HUES48 (cell line): Measurements from ENCODE around the gene AKT2.
"Not testable (repeated sequence)": the region's sequence is repeated elsewhere in the genome, so short reads cannot be mapped to it uniquely, and the experiment has no call there.

Experiments used
- H3K27ac ChIP-seq: one replicate; pipeline ENCODE4 v1.7.0; 2013; ENCODE audit warnings: low read depth, low read length, inconsistent platforms
- H3K27me3 ChIP-seq: 2 replicates; pipeline ENCODE4 v1.6.1; 2013; ENCODE audit warnings: mild to moderate bottlenecking, low read length; ENCODE audit not compliant: control insufficient read depth, insufficient read depth
- H3K36me3 ChIP-seq: 2 replicates; pipeline ENCODE4 v1.6.1; 2013; ENCODE audit warnings: low read length; ENCODE audit not compliant: control insufficient read depth, insufficient read depth
- H3K4me1 ChIP-seq: 2 replicates; pipeline ENCODE4 v1.6.1; 2013; ENCODE audit warnings: mild to moderate bottlenecking, low read length; ENCODE audit not compliant: control insufficient read depth, insufficient read depth
- H3K4me3 ChIP-seq: 2 replicates; pipeline ENCODE4 v1.5.1; 2013; ENCODE audit warnings: mild to moderate bottlenecking, low read depth, low read length
- H3K9ac ChIP-seq: 2 replicates; pipeline ENCODE4 v1.6.1; 2013; ENCODE audit warnings: mild to moderate bottlenecking, low read depth, low read length, moderate library complexity
- H3K9me3 ChIP-seq: 2 replicates; pipeline ENCODE4 v1.6.1; 2013; ENCODE audit warnings: low read length; ENCODE audit not compliant: control insufficient read depth, insufficient read depth

The AKT2 gene

GRCh38 chr19:40221858-40222619 is 63.1 kb downstream of the AKT2 start:
- no peak overlapping the region for H3K4me3 ChIP-seq
- peaks cover 22% of the 10 kb centered on the region for H3K27me3 ChIP-seq
- no peaks in the 10 kb centered on the region for H3K4me1 ChIP-seq
- no peaks in the 10 kb centered on the region for H3K9me3 ChIP-seq
- no peaks in the 10 kb centered on the region for H3K36me3 ChIP-seq
- no peak overlapping the region for H3K27ac ChIP-seq
- no peak overlapping the region for H3K9ac ChIP-seq

- peaks cover 5% of the 10 kb centered on the region; the same call in 1 of the 2 replicates for H3K4me1 ChIP-seq
- H3K27me3 ChIP-seq: peaks cover 22% of the 10 kb centered on the region
- H3K27ac ChIP-seq: no peak overlapping the region
- no peaks in the 10 kb centered on the region for H3K9me3 ChIP-seq
- no peak overlapping the region for H3K9ac ChIP-seq
- H3K36me3 ChIP-seq: no peaks in the 10 kb centered on the region
- no peak overlapping the region for H3K4me3 ChIP-seq
These were observed 64.5 kb downstream of the AKT2 start for GRCh38 chr19:40220674-40221073.

- peaks cover 5% of the 10 kb centered on the region; the same call in 1 of the 2 replicates for H3K4me1 ChIP-seq
- H3K27ac ChIP-seq: no peak overlapping the region
- no peaks in the 10 kb centered on the region for H3K36me3 ChIP-seq
- no peak overlapping the region for H3K4me3 ChIP-seq
- H3K27me3 ChIP-seq: peaks cover 18% of the 10 kb centered on the region
- no peak overlapping the region for H3K9ac ChIP-seq
- H3K9me3 ChIP-seq: no peaks in the 10 kb centered on the region
These were observed 65.3 kb downstream of the AKT2 start for GRCh38 chr19:40219721-40220276.

GRCh38 chr19:40219029-40219428 is 66.1 kb downstream of the AKT2 start:
- H3K36me3 ChIP-seq, H3K27ac ChIP-seq, H3K9me3 ChIP-seq, H3K4me3 ChIP-seq, H3K9ac ChIP-seq, H3K4me1 ChIP-seq: not testable (repeated sequence)
- H3K27me3 ChIP-seq: peaks cover 18% of the 10 kb centered on the region

GRCh38 chr19:40217934-40218890 is 66.9 kb downstream of the AKT2 start, which contains the start of gene TTC9B:
TSS of gene TTC9B (minus strand) at chr19:40218384. CDS start at chr19:40218381, 3 bp downstream.
- Histone ChIP-seq H3K4me3 (peak within 1 kb of the TSS; percentile 49), H3K27ac (no peak within 1 kb of the TSS), H3K36me3 (no peaks in the 10 kb centered on the region), H3K4me1 (peaks cover 5% of the 10 kb centered on the region; the same call in 1 of the 2 replicates), H3K9me3 (no peaks in the 10 kb centered on the region), H3K27me3 (peaks cover 18% of the 10 kb centered on the region), H3K9ac (no peak within 1 kb of the TSS)

- H3K9me3 ChIP-seq: no peaks in the 10 kb centered on the region
- peaks cover 8% of the 10 kb centered on the region; the same call in 1 of the 2 replicates for H3K36me3 ChIP-seq
- peaks cover 5% of the 10 kb centered on the region; the same call in 1 of the 2 replicates for H3K4me1 ChIP-seq
- no peak overlapping the region for H3K27ac ChIP-seq
- H3K4me3 ChIP-seq: peak overlapping the region; percentile 49
- H3K27me3 ChIP-seq: peaks cover 18% of the 10 kb centered on the region
- no peak overlapping the region for H3K9ac ChIP-seq
These were observed 67.9 kb downstream of the AKT2 start for GRCh38 chr19:40217027-40217810.

GRCh38 chr19:40216777-40217026 is 68.4 kb downstream of the AKT2 start:
- Histone ChIP-seq H3K9me3 (no peaks in the 10 kb centered on the region), H3K27ac (no peak overlapping the region), H3K4me3 (peak overlapping the region; percentile 49), H3K27me3 (peaks cover 18% of the 10 kb centered on the region), H3K36me3 (peaks cover 8% of the 10 kb centered on the region; the same call in 1 of the 2 replicates), H3K9ac (no peak overlapping the region), H3K4me1 (peaks cover 5% of the 10 kb centered on the region; the same call in 1 of the 2 replicates)

GRCh38 chr19:40216013-40216776 is 69.0 kb downstream of the AKT2 start:
- Histone ChIP-seq H3K9ac (no peak overlapping the region), H3K9me3 (no peaks in the 10 kb centered on the region), H3K27me3 (peaks cover 18% of the 10 kb centered on the region), H3K36me3 (peaks cover 8% of the 10 kb centered on the region; the same call in 1 of the 2 replicates), H3K4me3 (peak overlapping the region; percentile 49), H3K4me1 (peaks cover 5% of the 10 kb centered on the region; the same call in 1 of the 2 replicates), H3K27ac (no peak overlapping the region)

GRCh38 chr19:40214936-40215335 is 70.2 kb downstream of the AKT2 start:
- Histone ChIP-seq H3K9ac (no peak overlapping the region), H3K4me3 (no peak overlapping the region), H3K27ac (no peak overlapping the region), H3K9me3 (no peaks in the 10 kb centered on the region), H3K27me3 (peaks cover 18% of the 10 kb centered on the region), H3K4me1 (peaks cover 5% of the 10 kb centered on the region; the same call in 1 of the 2 replicates), H3K36me3 (peaks cover 8% of the 10 kb centered on the region; the same call in 1 of the 2 replicates)
